H1 (cell line): ENCODE measurements around the gene TNFSF12. TPM values are rescaled to one million over a fixed set of nuclear protein-coding genes. Genes with fewer than 3 reads are reported as not detected.

Experiments used
- CTCF ChIA-PET: fragments of 300-600 bp; sonication (Branson Sonifier 250); formaldehyde crosslinking; loops from one replicate; lab custom pipeline; 2021; ENCODE audit not compliant: partially characterized antibody; lab: Charles Lee
- POLR2A ChIA-PET: fragments of 300-600 bp; sonication (Branson Sonifier 250); formaldehyde crosslinking; loops from one replicate; lab custom pipeline; 2021; ENCODE audit warnings: inconsistent platforms; ENCODE audit not compliant: partially characterized antibody; lab: Charles Lee
- DNase-seq, 2 experiments: peaks; one replicate each; pipeline versions ENCODE4 v3.0.0 to v3.0.0-alpha.2; 2010 to 2022; ENCODE audit warnings: low spot score in 2 of 2, low read depth in 1 of 2, mixed read lengths in 1 of 2
- FAIRE-seq: peaks from 2 replicates; lab custom pipeline; 2011; peaks lifted over from hg19 to GRCh38; lab: Jason Lieb, UNC
- H2AFZ ChIP-seq: 2 replicates; pipeline ENCODE4 v1.8.1; 2012; ENCODE audit warnings: low read length, inconsistent platforms
- H2AK5ac ChIP-seq: 2 replicates; pipeline ENCODE4 v1.6.1; 2013; ENCODE audit warnings: low read depth, low read length
- H2BK120ac ChIP-seq: replicated peaks from 2 replicates; pipeline ENCODE3; 2013; ENCODE audit warnings: low read depth, low read length, inconsistent platforms
- H2BK12ac ChIP-seq: 2 replicates; pipeline ENCODE4 v1.6.1; 2013; ENCODE audit warnings: low read depth, low read length
- H2BK15ac ChIP-seq: 2 replicates; pipeline ENCODE4 v1.6.1; 2013; ENCODE audit warnings: low read length
- H2BK20ac ChIP-seq: 2 replicates; pipeline ENCODE4 v1.6.1; 2013; ENCODE audit warnings: low read length
- H2BK5ac ChIP-seq: 2 replicates; pipeline ENCODE4 v1.6.1; 2013; ENCODE audit warnings: low read depth, low read length
- H3K14ac ChIP-seq: 2 replicates; pipeline ENCODE4 v1.6.1; 2013; ENCODE audit warnings: inconsistent platforms; ENCODE audit not compliant: insufficient read length
- H3K18ac ChIP-seq: 2 replicates; pipeline ENCODE4 v1.6.1; 2013; ENCODE audit warnings: low read length; ENCODE audit errors: extremely low read depth
- H3K23ac ChIP-seq: 2 replicates; pipeline ENCODE4 v1.6.1; 2013; ENCODE audit warnings: inconsistent platforms; ENCODE audit not compliant: insufficient read length
- H3K23me2 ChIP-seq: 2 replicates; pipeline ENCODE4 v1.6.1; 2013; ENCODE audit warnings: low read depth, low read length
- H3K27ac ChIP-seq: 2 replicates; pipeline ENCODE4 v1.6.1; 2011; ENCODE audit warnings: low read depth, low read length, inconsistent platforms
- H3K27me3 ChIP-seq, 4 experiments: replicated peaks in 1 of 4; 1 replicate in 1 of 4; 2 replicates in 3 of 4; pipeline versions ENCODE4 v1.6.1 to v1.8.1; 2011 to 2013; ENCODE audit warnings: low read length in 3 of 4, mild to moderate bottlenecking in 3 of 4, inconsistent platforms in 2 of 4, mixed read lengths in 2 of 4, moderate library complexity in 1 of 4; ENCODE audit not compliant: control insufficient read depth in 3 of 4, insufficient read depth in 3 of 4; ENCODE audit errors: extremely low read depth in 1 of 4
- H3K36me3 ChIP-seq, 4 experiments: 2 replicates each; pipeline versions ENCODE4 v1.6.1 to v1.8.1; 2011 to 2013; ENCODE audit warnings: mild to moderate bottlenecking in 4 of 4, low read length in 3 of 4, moderate library complexity in 2 of 4, control low read depth in 1 of 4, inconsistent platforms in 1 of 4; ENCODE audit not compliant: insufficient read depth in 4 of 4, control insufficient read depth in 2 of 4
- H3K4ac ChIP-seq: replicated peaks from 2 replicates; pipeline ENCODE3; 2013; ENCODE audit warnings: low read length, low read depth, mixed read lengths, inconsistent platforms; ENCODE audit not compliant: insufficient read length
- H3K4me1 ChIP-seq, 4 experiments: replicated peaks in 1 of 4; 1 replicate in 1 of 4; 2 replicates in 3 of 4; pipeline versions ENCODE4 v1.6.1 to v1.8.1; 2011 to 2013; ENCODE audit warnings: low read length in 3 of 4, inconsistent platforms in 2 of 4, mixed read lengths in 1 of 4; ENCODE audit not compliant: insufficient read depth in 4 of 4, control insufficient read depth in 3 of 4
- H3K4me2 ChIP-seq, 2 experiments: 2 replicates each; pipeline versions ENCODE4 v1.6.1 to v1.8.1; 2011 to 2013; ENCODE audit warnings: low read depth in 2 of 2, low read length in 2 of 2, control low read depth in 1 of 2, inconsistent platforms in 1 of 2, mild to moderate bottlenecking in 1 of 2; ENCODE audit not compliant: insufficient read depth in 1 of 2
- H3K4me3 ChIP-seq, 4 experiments: fragments of 200-600, 300-600 bp in 1 of 4; sonication (generic), shearing (Covaris generic), sonication (Bioruptor Twin) in 1 of 4; 2 replicates each; pipeline versions ENCODE4 v1.5.1 to v1.8.1; 2011 to 2016; ENCODE audit warnings: low read length in 4 of 4, low read depth in 3 of 4, control low read depth in 2 of 4, inconsistent platforms in 2 of 4, mild to moderate bottlenecking in 2 of 4, mixed read lengths in 1 of 4, moderate library complexity in 1 of 4; ENCODE audit not compliant: insufficient read depth in 2 of 4; ENCODE audit errors: extremely low read depth in 1 of 4
- H3K56ac ChIP-seq: replicated peaks from 2 replicates; pipeline ENCODE3; 2013; ENCODE audit warnings: low read depth, mild to moderate bottlenecking, mixed read lengths, low read length, inconsistent platforms; ENCODE audit not compliant: insufficient read length
- H3K79me1 ChIP-seq: 2 replicates; pipeline ENCODE4 v1.6.1; 2013; ENCODE audit warnings: low read depth, low read length, control low read depth
- H3K79me2 ChIP-seq, 2 experiments: 2 replicates each; pipeline versions ENCODE4 v1.6.1 to v1.8.1; 2012 to 2013; ENCODE audit warnings: low read length in 2 of 2, mild to moderate bottlenecking in 2 of 2, inconsistent platforms in 1 of 2; ENCODE audit not compliant: insufficient read depth in 2 of 2, control insufficient read depth in 1 of 2
- H3K9ac ChIP-seq, 4 experiments: replicated peaks in 1 of 4; 1 replicate in 1 of 4; 2 replicates in 3 of 4; pipeline versions ENCODE4 v1.6.1 to v1.8.1; 2011 to 2013; ENCODE audit warnings: low read depth in 3 of 4, low read length in 3 of 4, control low read depth in 2 of 4, mild to moderate bottlenecking in 2 of 4, moderate library complexity in 2 of 4, inconsistent platforms in 1 of 4; ENCODE audit errors: extremely low read depth in 1 of 4
- H3K9me3 ChIP-seq, 2 experiments: 2 replicates each; pipeline versions ENCODE4 v1.6.1 to v1.8.1; 2012 to 2013; ENCODE audit warnings: mild to moderate bottlenecking in 2 of 2, moderate library complexity in 2 of 2, control low read depth in 1 of 2, inconsistent platforms in 1 of 2, low read depth in 1 of 2, low read length in 1 of 2, mixed read lengths in 1 of 2; ENCODE audit not compliant: insufficient read depth in 2 of 2
- H4K20me1 ChIP-seq, 2 experiments: replicated peaks in 1 of 2; 2 replicates each; pipeline versions ENCODE3 to v1.8.1; 2011 to 2013; ENCODE audit warnings: inconsistent platforms in 2 of 2, low read length in 2 of 2, mild to moderate bottlenecking in 1 of 2; ENCODE audit not compliant: insufficient read depth in 2 of 2, control insufficient read depth in 1 of 2
- H4K5ac ChIP-seq: 2 replicates; pipeline ENCODE4 v1.6.1; 2013; ENCODE audit warnings: low read length, low read depth, mixed read lengths, inconsistent platforms; ENCODE audit not compliant: insufficient read length
- H4K8ac ChIP-seq: 2 replicates; pipeline ENCODE4 v1.8.0; 2013; ENCODE audit warnings: mild to moderate bottlenecking, moderate library complexity, low read length, inconsistent platforms; ENCODE audit not compliant: insufficient read depth; ENCODE audit errors: extremely low read depth
- H4K91ac ChIP-seq: replicated peaks from 2 replicates; pipeline ENCODE3; 2013; ENCODE audit warnings: low read length, mixed read lengths, inconsistent platforms; ENCODE audit not compliant: insufficient read length
- GABPA ChIP-seq: IDR thresholded peaks from 2 replicates; pipeline ENCODE4 v1.6.1; 2011; ENCODE audit warnings: mild to moderate bottlenecking, low read length, moderate library complexity, borderline replicate concordance; ENCODE audit not compliant: insufficient read depth
- HDAC2 ChIP-seq, 2 experiments: fragments of 300-600 bp in 1 of 2; sonication (generic) in 1 of 2; IDR thresholded peaks; 2 replicates each; pipeline ENCODE4 v1.6.1; 2011 to 2012; ENCODE audit warnings: low read depth in 2 of 2, low read length in 2 of 2, mild to moderate bottlenecking in 2 of 2, moderate library complexity in 2 of 2, borderline replicate concordance in 1 of 2, inconsistent platforms in 1 of 2
- JUND ChIP-seq: IDR thresholded peaks from 2 replicates; pipeline ENCODE4 v1.6.1; 2011; ENCODE audit warnings: mild to moderate bottlenecking, improper control_type of control experiment, low read length
- KDM4A ChIP-seq: IDR thresholded peaks from one replicate; pipeline ENCODE4 v1.7.1; 2012; ENCODE audit warnings: low read depth, mild to moderate bottlenecking, moderate library complexity, low read length, inconsistent platforms; ENCODE audit not compliant: severe bottlenecking
- KDM5A ChIP-seq: fragments of 200-600 bp; IDR thresholded peaks from 2 replicates; pipeline ENCODE4 v1.7.1; 2012; ENCODE audit warnings: mild to moderate bottlenecking, low read length, inconsistent platforms, mixed read lengths
- MAX ChIP-seq: IDR thresholded peaks from 2 replicates; pipeline ENCODE4 v1.6.1; 2012; ENCODE audit warnings: inconsistent platforms
- POLR2A ChIP-seq, 2 experiments: IDR thresholded peaks; 1 replicate in 1 of 2; 2 replicates in 1 of 2; pipeline ENCODE4 v1.6.1; 2011; ENCODE audit warnings: low read depth in 2 of 2, low read length in 2 of 2, mild to moderate bottlenecking in 2 of 2; ENCODE audit errors: control extremely low read depth in 1 of 2
- POLR2AphosphoS5 ChIP-seq: IDR thresholded peaks from 2 replicates; pipeline ENCODE4 v1.6.1; 2011; ENCODE audit warnings: low read depth, low read length
- SP2 ChIP-seq: IDR thresholded peaks from 2 replicates; pipeline ENCODE4 v1.6.1; 2012; ENCODE audit warnings: mild to moderate bottlenecking, low read length, inconsistent platforms
- SP4 ChIP-seq: IDR thresholded peaks from 2 replicates; pipeline ENCODE4 v1.6.1; 2012; ENCODE audit warnings: low read length, inconsistent platforms
- TBP ChIP-seq: IDR thresholded peaks from 2 replicates; pipeline ENCODE4 v1.6.1; 2011; ENCODE audit warnings: low read depth, low read length, improper control_type of control experiment
- TCF12 ChIP-seq: IDR thresholded peaks from 2 replicates; pipeline ENCODE4 v1.6.1; 2011; ENCODE audit warnings: low read depth, mild to moderate bottlenecking, low read length
- WGBS, 2 experiments: shearing (Covaris generic) in 1 of 2; methylation state at CpG; one replicate each; pipeline versions ENCODE4 v1.1.6 to v1.1.7; 2013 to 2015; ENCODE audit warnings: low lambda C conversion rate in 2 of 2, mixed read lengths in 2 of 2, inconsistent platforms in 1 of 2, low coverage in 1 of 2, missing lambda C conversion rate in 1 of 2; ENCODE audit not compliant: insufficient replicate concordance in 2 of 2, insufficient coverage in 1 of 2, insufficient read length in 1 of 2; ENCODE audit errors: extremely low coverage in 1 of 2, missing lambda C conversion rate in 1 of 2; 5-methylcytosine and 5-hydroxymethylcytosine counted together
- polyA plus RNA-seq, 7 experiments: library from polyadenylated mRNA; depleted of rRNA in 3 of 7; stranded (reverse) in 5 of 7; unstranded in 2 of 7; fragments of >200 nt in 5 of 7; fragments of 200-250 nt in 2 of 7; gene quantifications; 1 replicate in 5 of 7; 2 replicates in 1 of 7; 4 replicates in 1 of 7; pipeline versions ENCODE4 v1.2.1 to v1.2.3, GENCODE V29; 2011 to 2013; ENCODE audit warnings: missing spikeins in 2 of 7, mixed read lengths in 2 of 7
- total RNA-seq: library from RNA; stranded (reverse); fragmentation: NEBNext Ultra II Directional; extraction: Animal tissue kit (Norgen Biotek cat#: 25700); gene quantifications from 2 replicates; pipeline ENCODE4 v1.2.1, GENCODE V29; 2021

TNFSF12 gene
- total and polyA plus RNA-seq, 2 of the 8 experiments (the other 6 are each of a cell fraction or from before 2014, with no cell fraction given): 7.2 to 9.6 TPM

- Histone ChIP-seq H3K14ac (no peak overlapping the region), H3K4ac (no peak overlapping the region), H3K79me1 (peaks cover 6% of the 10 kb centered on the region), H3K56ac (no peak overlapping the region), H3K4me1 (peaks cover 4 to 10% (median 7%) of the 10 kb centered on the region in 4 experiments), H3K9ac (peak overlapping the region; percentile 62 to 100 (median 76)), H3K27ac (peak overlapping the region; percentile 99; the same call in 1 of the 2 replicates), H3K36me3 (peaks cover 48 to 78% (median 67%) of the 10 kb centered on the region in 4 experiments), H2AFZ (no peak overlapping the region), H2BK15ac (no peak overlapping the region), H3K23ac (no peak overlapping the region), H3K27me3 (no peaks in the 10 kb centered on the region), H4K8ac (no peak overlapping the region), H3K79me2 (peaks cover 23 to 39% of the 10 kb centered on the region in 2 experiments), H3K4me3 (peak overlapping the region; percentile 97 to 99 (median 98)), H2BK5ac (0 out of 2 replicates have a peak overlapping the region, but pooled peaks have one; percentile 8), H3K9me3 (no peaks in the 10 kb centered on the region), H3K4me2 (peak overlapping the region; percentile 71 to 97), H2BK12ac (no peak overlapping the region), H2AK5ac (no peak overlapping the region), H4K5ac (no peak overlapping the region), H3K23me2 (peaks cover 4% of the 10 kb centered on the region), H3K18ac (no peak overlapping the region), H2BK20ac (no peak overlapping the region), H4K91ac (no peak overlapping the region), H4K20me1 (peaks cover 27 to 34% of the 10 kb centered on the region in 2 experiments), H2BK120ac (no peak overlapping the region)
- DNase-seq (no peak), FAIRE-seq (no peak)
- ChIA-PET POLR2A (interaction anchor here (0.7 to 37.5 kb wide), 45 partner anchors 8 to 367 kb away, joined by 3 to 1144 read pairs (median 4); partner anchors contain the start of genes ACAP1, ATP1B2, CD68 and CHRNB1), CTCF (interaction anchor here (1.0 to 3.6 kb wide), 6 partner anchors 9 to 60 kb away, joined by 3 to 24 read pairs (median 6); partner anchors contain the start of genes MPDU1 and SOX15)
- 63% methylated on average over 15 of the region's 15 CpGs; no CpG with 5 or more reads in 1 of the 2 experiments for WGBS, 2 experiments
- TF ChIP-seq KDM4A (no peak), HDAC2 (IDR thresholded peaks at IDR 0.05; ENCODE audit: borderline replicate concordance in 1 of 2, low read depth in 2 of 2, low read length in 2 of 2) (0 out of 4 replicates have a peak, but pooled peaks of 1 of the 2 experiments have one; percentile 14), POLR2A (IDR thresholded peaks at IDR 0.05; ENCODE audit: control extremely low read depth in 1 of 2, low read depth in 2 of 2, low read length in 2 of 2) (peak; percentile 5 to 69), TCF12 (no peak), SP4 (no peak), SP2 (no peak), POLR2AphosphoS5 (peak; percentile 66), JUND (no peak), KDM5A (no peak), TBP (no peak), GABPA (no peak), MAX (no peak)
These were observed 25.5 kb downstream of the TNFSF12 start for GRCh38 chr17:7574176-7574953.
